ENCODE measurements around the gene RFXANK.
"Not testable (repeated sequence)": the region's sequence is repeated elsewhere in the genome, so short reads cannot be mapped to it uniquely, and the experiment has no call there.

RFXANK gene

GRCh38 chr19:19211499-19212420 is 19.7 kb downstream of the RFXANK start, which contains the start of gene NCAN:
Gene NCAN (plus strand): TSS chr19:19211958. CDS start chr19:19216954, 4,996 bp downstream.
- Histone ChIP-seq H3K4me2 (ENCODE audit: low read length) (no peak within 1 kb of the TSS), H3K27me3 (ENCODE audit: control insufficient read depth, insufficient read depth, low read length) (peaks cover 34% of the 10 kb centered on the region), H3K4me3 (ENCODE audit: low read length) (no peak within 1 kb of the TSS), H3K9me3 (replicated peaks; ENCODE audit: low read length) (no peaks in the 10 kb centered on the region), H3K4me1 (ENCODE audit: control insufficient read depth, insufficient read depth, low read length) (no peaks in the 10 kb centered on the region), H3K36me3 (ENCODE audit: insufficient read depth, low read length) (no peaks in the 10 kb centered on the region), H3K9ac (ENCODE audit: low read depth, low read length) (no peak within 1 kb of the TSS)

- Histone ChIP-seq H3K36me3 (ENCODE audit: insufficient read depth, low read length) (no peaks in the 10 kb centered on the region), H3K9ac (ENCODE audit: low read depth, low read length) (no peak overlapping the region), H3K9me3 (replicated peaks; ENCODE audit: low read length) (no peaks in the 10 kb centered on the region), H3K4me1 (ENCODE audit: control insufficient read depth, insufficient read depth, low read length) (no peaks in the 10 kb centered on the region), H3K4me3 (ENCODE audit: low read length) (no peak overlapping the region), H3K4me2 (ENCODE audit: low read length) (no peak overlapping the region), H3K27me3 (ENCODE audit: control insufficient read depth, insufficient read depth, low read length) (peaks cover 34% of the 10 kb centered on the region)
Observed at GRCh38 chr19:19212916-19213315, 20.9 kb downstream of the RFXANK start.

- H3K4me2 ChIP-seq (ENCODE audit: low read length), result no peak overlapping the region
- H3K4me1 ChIP-seq (ENCODE audit: control insufficient read depth, insufficient read depth, low read length), result no peaks in the 10 kb centered on the region
- no peaks in the 10 kb centered on the region for H3K9me3 ChIP-seq (replicated peaks; ENCODE audit: low read length)
- H3K36me3 ChIP-seq (ENCODE audit: insufficient read depth, low read length), result no peaks in the 10 kb centered on the region
- no peak overlapping the region for H3K4me3 ChIP-seq (ENCODE audit: low read length)
- H3K27me3 ChIP-seq (ENCODE audit: control insufficient read depth, insufficient read depth, low read length), result peaks cover 34% of the 10 kb centered on the region
- no peak overlapping the region for H3K9ac ChIP-seq (ENCODE audit: low read depth, low read length)
Observed at GRCh38 chr19:19213426-19214158, 21.5 kb downstream of the RFXANK start.

GRCh38 chr19:19214159-19214490 is 22.1 kb downstream of the RFXANK start:
- Histone ChIP-seq H3K27me3 (ENCODE audit: control insufficient read depth, insufficient read depth, low read length) (peaks cover 34% of the 10 kb centered on the region), H3K9me3 (replicated peaks; ENCODE audit: low read length) (no peaks in the 10 kb centered on the region), H3K4me2 (ENCODE audit: low read length) (no peak overlapping the region), H3K4me3 (ENCODE audit: low read length) (no peak overlapping the region), H3K9ac (ENCODE audit: low read depth, low read length) (no peak overlapping the region), H3K36me3 (ENCODE audit: insufficient read depth, low read length) (no peaks in the 10 kb centered on the region), H3K4me1 (ENCODE audit: control insufficient read depth, insufficient read depth, low read length) (no peaks in the 10 kb centered on the region)

GRCh38 chr19:19214892-19215291 is 22.8 kb downstream of the RFXANK start:
- H3K4me2 ChIP-seq (ENCODE audit: low read length), result no peak overlapping the region
- H3K27me3 ChIP-seq (ENCODE audit: control insufficient read depth, insufficient read depth, low read length), result peaks cover 29% of the 10 kb centered on the region
- H3K36me3 ChIP-seq (ENCODE audit: insufficient read depth, low read length), result no peaks in the 10 kb centered on the region
- H3K4me1 ChIP-seq (ENCODE audit: control insufficient read depth, insufficient read depth, low read length), result no peaks in the 10 kb centered on the region
- no peaks in the 10 kb centered on the region for H3K9me3 ChIP-seq (replicated peaks; ENCODE audit: low read length)
- H3K9ac ChIP-seq (ENCODE audit: low read depth, low read length), result no peak overlapping the region
- H3K4me3 ChIP-seq (ENCODE audit: low read length), result no peak overlapping the region

GRCh38 chr19:19215792-19216191 is 23.7 kb downstream of the RFXANK start:
- Histone ChIP-seq H3K4me1 (ENCODE audit: control insufficient read depth, insufficient read depth, low read length) (no peaks in the 10 kb centered on the region), H3K9me3 (replicated peaks; ENCODE audit: low read length) (no peaks in the 10 kb centered on the region), H3K27me3 (ENCODE audit: control insufficient read depth, insufficient read depth, low read length) (peaks cover 26% of the 10 kb centered on the region), H3K4me3 (ENCODE audit: low read length) (no peak overlapping the region), H3K36me3 (ENCODE audit: insufficient read depth, low read length) (no peaks in the 10 kb centered on the region), H3K9ac (ENCODE audit: low read depth, low read length) (no peak overlapping the region), H3K4me2 (ENCODE audit: low read length) (no peak overlapping the region)

- Histone ChIP-seq H3K36me3 (ENCODE audit: insufficient read depth, low read length) (no peaks in the 10 kb centered on the region), H3K4me2 (ENCODE audit: low read length) (no peak overlapping the region), H3K27me3 (ENCODE audit: control insufficient read depth, insufficient read depth, low read length) (peaks cover 19% of the 10 kb centered on the region), H3K4me3 (ENCODE audit: low read length) (no peak overlapping the region), H3K9ac (ENCODE audit: low read depth, low read length) (no peak overlapping the region), H3K4me1 (ENCODE audit: control insufficient read depth, insufficient read depth, low read length) (no peaks in the 10 kb centered on the region), H3K9me3 (replicated peaks; ENCODE audit: low read length) (no peaks in the 10 kb centered on the region)
Observed at GRCh38 chr19:19217099-19217498, 25.0 kb downstream of the RFXANK start.

- Histone ChIP-seq H3K4me3 (ENCODE audit: low read length) (no peak overlapping the region), H3K9me3 (replicated peaks; ENCODE audit: low read length) (no peaks in the 10 kb centered on the region), H3K27me3 (ENCODE audit: control insufficient read depth, insufficient read depth, low read length) (peaks cover 9% of the 10 kb centered on the region), H3K4me2 (ENCODE audit: low read length) (no peak overlapping the region), H3K9ac (ENCODE audit: low read depth, low read length) (no peak overlapping the region), H3K36me3 (ENCODE audit: insufficient read depth, low read length) (no peaks in the 10 kb centered on the region), H3K4me1 (ENCODE audit: control insufficient read depth, insufficient read depth, low read length) (no peaks in the 10 kb centered on the region)
Observed at GRCh38 chr19:19218911-19219310, 26.9 kb downstream of the RFXANK start.

- not testable (repeated sequence) for H3K36me3 ChIP-seq (ENCODE audit: insufficient read depth, low read length); H3K4me3 ChIP-seq (ENCODE audit: low read length); H3K4me2 ChIP-seq (ENCODE audit: low read length); H3K9ac ChIP-seq (ENCODE audit: low read depth, low read length); H3K9me3 ChIP-seq (replicated peaks; ENCODE audit: low read length); H3K4me1 ChIP-seq (ENCODE audit: control insufficient read depth, insufficient read depth, low read length)
- peaks cover 25% of the 10 kb centered on the region for H3K27me3 ChIP-seq (ENCODE audit: control insufficient read depth, insufficient read depth, low read length)
Observed at GRCh38 chr19:19221000-19221399, 28.9 kb downstream of the RFXANK start.

GRCh38 chr19:19223060-19223459 is 31.0 kb downstream of the RFXANK start:
- Histone ChIP-seq H3K4me3 (ENCODE audit: low read length) (no peak overlapping the region), H3K9me3 (replicated peaks; ENCODE audit: low read length) (no peaks in the 10 kb centered on the region), H3K4me2 (ENCODE audit: low read length) (no peak overlapping the region), H3K9ac (ENCODE audit: low read depth, low read length) (no peak overlapping the region), H3K27me3 (ENCODE audit: control insufficient read depth, insufficient read depth, low read length) (peaks cover 45% of the 10 kb centered on the region), H3K4me1 (ENCODE audit: control insufficient read depth, insufficient read depth, low read length) (no peaks in the 10 kb centered on the region), H3K36me3 (ENCODE audit: insufficient read depth, low read length) (no peaks in the 10 kb centered on the region)

GRCh38 chr19:19223636-19224035 is 31.6 kb downstream of the RFXANK start:
- H3K4me2 ChIP-seq (ENCODE audit: low read length), result no peak overlapping the region
- no peaks in the 10 kb centered on the region for H3K9me3 ChIP-seq (replicated peaks; ENCODE audit: low read length)
- no peaks in the 10 kb centered on the region for H3K36me3 ChIP-seq (ENCODE audit: insufficient read depth, low read length)
- no peak overlapping the region for H3K4me3 ChIP-seq (ENCODE audit: low read length)
- H3K4me1 ChIP-seq (ENCODE audit: control insufficient read depth, insufficient read depth, low read length), result no peaks in the 10 kb centered on the region
- H3K9ac ChIP-seq (ENCODE audit: low read depth, low read length), result no peak overlapping the region
- H3K27me3 ChIP-seq (ENCODE audit: control insufficient read depth, insufficient read depth, low read length), result peaks cover 50% of the 10 kb centered on the region
